GM18873 (cell line): ENCODE results near the gene SFMBT2.

Experiments
- ATAC-seq: cut with Tn5 transposase; IDR thresholded peaks from one replicate; pipeline ENCODE4 v1.9.1; 2021; ENCODE audit warnings: mild to moderate bottlenecking, moderate library complexity, moderate number of reproducible peaks; ENCODE audit not compliant: unreplicated experiment, low FRiP score

Gene SFMBT2

DNA sequence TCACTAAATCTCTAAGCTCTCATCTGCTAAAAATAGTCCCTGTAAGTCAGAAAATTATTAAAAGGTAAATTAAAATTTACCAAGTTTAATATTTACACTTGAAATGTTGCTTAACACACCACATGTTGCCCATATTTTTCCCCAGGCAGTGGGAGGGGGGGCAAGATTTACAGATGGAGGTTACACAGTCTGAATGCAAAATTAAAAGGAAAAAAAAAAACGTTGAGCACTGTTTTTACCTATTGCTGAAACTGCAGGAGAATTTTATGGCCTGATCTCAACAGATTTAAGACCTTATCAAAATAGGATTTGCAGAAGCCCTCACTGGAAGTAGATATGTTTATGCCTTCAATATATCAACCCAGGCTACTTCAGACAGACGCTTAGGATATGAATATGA lies 133.4 kb downstream of the SFMBT2 start:
- ATAC-seq, result no peak

DNA sequence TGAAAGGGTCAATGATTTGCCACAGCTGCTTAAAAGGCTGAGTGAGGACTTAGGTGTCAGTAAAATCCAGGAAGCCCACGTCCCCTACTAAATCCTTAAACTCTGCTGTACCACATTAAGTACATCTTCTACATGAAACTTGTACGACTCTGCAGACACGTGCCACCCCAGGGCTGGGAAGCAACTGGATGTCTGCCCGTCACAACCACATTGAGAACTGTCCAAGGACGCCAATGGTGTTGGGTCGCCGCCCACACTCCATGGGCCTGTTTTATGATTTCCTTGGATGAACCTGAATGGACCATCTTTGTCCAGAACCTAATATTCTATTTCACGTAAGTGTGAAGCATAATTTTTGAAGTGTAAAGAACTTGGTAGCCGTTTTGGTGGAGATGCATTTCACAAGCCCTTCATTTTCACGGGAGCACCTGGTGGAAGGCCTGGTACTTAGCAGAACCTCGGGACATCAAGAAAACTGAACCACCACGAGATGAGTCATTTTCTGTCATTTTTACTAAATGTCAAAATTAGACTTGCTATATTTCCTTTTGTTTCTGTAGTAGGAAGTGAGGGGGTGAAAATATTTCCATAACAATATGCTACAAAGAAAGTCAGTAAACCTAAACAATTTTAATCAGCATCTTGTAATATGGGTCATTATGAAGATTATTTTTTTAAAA lies 134.9 kb downstream of the SFMBT2 start:
- ATAC-seq, result no peak

DNA sequence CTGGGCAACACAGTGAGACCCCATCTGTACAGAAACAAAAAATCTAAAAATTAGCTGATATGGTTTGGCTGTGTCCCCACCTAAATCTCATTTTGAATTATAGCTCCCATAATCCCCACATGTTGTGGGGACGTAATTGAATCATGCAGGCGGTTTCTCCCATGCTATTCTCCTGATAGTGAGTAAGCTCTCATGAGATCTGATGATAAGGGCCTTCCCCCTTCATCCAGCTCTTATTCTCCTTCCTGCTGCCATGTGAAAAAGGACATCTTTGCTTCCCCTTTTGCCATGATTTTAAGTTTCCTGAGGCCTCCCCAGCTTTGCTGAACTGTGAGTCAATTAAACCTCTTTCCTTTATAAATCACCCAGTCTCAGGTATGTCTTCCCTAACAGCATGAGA lies 136.5 kb downstream of the SFMBT2 start:
- no peak for ATAC-seq

GRCh38 chr10:7272008-7272407 lies 138.8 kb downstream of the SFMBT2 start:
- no peak for ATAC-seq

DNA sequence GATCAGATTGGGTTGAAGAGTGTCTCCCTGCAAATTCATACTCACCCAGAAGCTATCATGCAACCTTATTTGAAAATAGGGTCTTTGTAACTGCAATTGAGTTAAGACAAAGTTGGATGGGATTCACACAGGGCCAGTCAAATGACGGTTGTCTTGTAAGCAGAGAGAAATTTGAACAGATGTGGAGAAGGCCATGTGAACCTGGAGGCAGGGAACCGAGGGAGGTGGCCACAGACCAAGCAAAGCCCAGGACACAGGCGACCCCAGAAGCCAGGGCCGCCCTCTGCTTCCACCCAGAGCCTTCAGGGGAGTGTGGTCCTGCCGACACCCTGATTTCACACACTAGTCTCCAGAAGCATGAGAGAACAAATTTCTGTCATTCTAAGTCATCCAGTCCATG lies 140.8 kb downstream of the SFMBT2 start:
- no peak for ATAC-seq

- ATAC-seq, result no peak
These were observed 143.7 kb downstream of the SFMBT2 start for GRCh38 chr10:7267142-7267541.

DNA sequence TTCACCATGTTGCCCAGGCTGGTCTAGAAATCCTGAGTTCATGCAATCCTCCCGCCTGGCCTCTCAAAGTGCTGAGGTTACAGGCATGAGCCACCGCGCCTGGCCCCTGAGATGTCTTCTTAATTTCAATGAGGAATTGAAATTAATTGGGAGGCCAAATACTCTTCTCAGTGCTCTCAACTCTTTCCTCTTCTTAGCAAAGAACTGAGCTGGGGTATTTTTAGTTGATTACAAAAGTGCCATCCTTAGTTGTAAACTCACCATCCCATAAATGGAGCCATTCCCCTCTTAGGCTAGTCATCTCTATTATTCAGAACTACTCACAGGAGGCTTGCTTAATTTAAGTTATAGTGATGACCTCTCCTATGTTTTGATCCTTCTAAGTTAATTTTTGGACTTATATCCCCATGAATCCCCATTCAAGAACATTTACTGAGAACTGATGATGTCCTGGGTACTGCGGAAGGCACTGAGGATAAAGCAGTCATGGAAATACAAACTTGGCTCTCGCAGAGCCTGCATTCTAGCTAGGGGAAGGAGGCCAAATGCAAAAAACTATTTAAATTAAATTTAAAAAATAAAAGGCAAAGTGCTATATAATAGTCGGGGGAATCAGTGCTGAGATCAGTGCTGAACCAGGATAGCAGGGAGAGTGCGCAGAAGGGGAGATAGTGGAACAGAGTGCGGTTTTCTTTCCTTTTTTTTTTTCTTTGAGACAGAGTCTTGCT lies 145.3 kb downstream of the SFMBT2 start:
- ATAC-seq, result no peak

DNA sequence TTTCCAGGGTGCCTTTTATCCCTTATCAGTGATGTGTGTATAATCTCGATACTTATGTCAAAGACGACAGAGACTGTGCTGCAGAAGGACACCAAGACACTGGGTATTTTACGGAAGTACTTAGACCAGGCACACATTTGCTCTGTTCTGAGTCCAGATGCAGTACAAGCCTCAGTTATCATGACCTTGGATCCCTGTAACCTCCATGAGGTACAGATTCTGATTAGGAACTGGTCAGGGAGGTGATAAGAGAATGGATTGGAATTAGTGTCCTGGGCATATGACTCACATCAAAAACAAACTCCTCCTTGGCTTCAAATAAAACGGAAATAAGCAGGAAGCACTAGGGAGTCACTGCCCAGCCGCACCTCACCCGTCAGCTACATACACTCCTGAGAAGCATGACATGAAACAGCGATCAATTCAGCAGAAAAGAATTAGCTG lies 146.5 kb downstream of the SFMBT2 start:
- no peak for ATAC-seq

DNA sequence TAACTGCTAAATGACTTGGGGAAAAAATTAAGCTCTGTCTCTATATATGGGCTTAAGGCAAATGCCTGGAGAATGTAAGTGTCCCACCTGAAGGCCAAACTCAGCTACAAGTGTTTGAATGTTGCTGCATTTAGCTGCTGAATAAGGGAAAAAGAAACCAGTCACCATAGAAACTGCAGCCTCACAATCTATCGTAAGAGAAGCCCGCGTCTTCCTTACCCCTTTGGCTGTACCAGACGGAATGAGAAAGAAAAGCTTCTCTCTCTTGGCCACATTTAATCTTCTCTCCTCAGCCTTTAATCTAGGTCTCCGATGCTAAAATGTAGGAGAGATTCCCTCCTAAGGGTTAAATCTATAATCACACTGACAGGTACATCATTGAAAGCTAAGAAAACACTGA lies 147.2 kb downstream of the SFMBT2 start:
- ATAC-seq, result no peak

DNA sequence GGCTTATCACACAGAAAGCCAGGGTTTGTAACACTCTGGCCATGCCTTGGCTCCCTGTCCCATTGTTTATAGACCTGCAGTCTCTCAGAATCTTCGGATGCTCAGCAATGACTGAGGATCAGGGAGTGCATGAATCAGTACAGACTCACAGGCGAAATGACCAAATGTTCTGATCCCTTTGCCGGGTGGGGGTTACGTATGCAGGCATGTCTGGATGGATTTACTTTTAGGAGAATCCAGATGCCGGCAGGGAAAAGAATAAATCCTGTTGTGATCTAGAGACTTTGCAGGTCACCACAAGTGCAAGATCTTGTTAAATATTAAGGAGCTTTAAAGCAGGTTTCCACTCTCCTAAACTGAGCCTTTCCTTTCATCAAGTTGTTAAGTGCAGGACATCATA lies 149.5 kb downstream of the SFMBT2 start:
- ATAC-seq, result no peak

GRCh38 chr10:7260912-7261311 lies 149.9 kb downstream of the SFMBT2 start:
- ATAC-seq, result no peak

DNA sequence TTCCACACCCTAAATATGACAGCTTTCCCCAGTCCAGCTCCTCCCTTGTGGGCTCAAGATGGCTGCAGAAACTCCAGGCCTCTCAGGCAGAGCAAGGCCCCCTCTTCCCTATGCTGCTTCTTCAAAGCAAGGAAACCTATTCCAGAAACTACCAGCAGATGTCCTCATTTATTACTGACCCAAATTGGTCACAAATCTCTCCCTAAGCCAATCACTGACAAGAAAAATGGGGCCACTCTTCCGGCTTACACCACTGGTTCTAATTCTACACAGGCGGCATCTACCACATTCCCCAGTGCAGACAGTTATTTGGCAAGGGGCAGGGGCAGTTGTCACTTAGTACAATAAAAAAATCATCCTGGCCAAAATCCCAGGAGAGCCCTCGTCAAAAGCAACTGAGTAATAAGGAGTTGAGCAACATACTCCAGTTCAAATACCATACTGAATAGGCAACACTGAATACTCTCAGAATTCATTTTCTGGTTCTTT lies 150.4 kb downstream of the SFMBT2 start:
- ATAC-seq, result no peak

GRCh38 chr10:7258948-7259523 lies 151.8 kb downstream of the SFMBT2 start:
- ATAC-seq, result no peak

DNA sequence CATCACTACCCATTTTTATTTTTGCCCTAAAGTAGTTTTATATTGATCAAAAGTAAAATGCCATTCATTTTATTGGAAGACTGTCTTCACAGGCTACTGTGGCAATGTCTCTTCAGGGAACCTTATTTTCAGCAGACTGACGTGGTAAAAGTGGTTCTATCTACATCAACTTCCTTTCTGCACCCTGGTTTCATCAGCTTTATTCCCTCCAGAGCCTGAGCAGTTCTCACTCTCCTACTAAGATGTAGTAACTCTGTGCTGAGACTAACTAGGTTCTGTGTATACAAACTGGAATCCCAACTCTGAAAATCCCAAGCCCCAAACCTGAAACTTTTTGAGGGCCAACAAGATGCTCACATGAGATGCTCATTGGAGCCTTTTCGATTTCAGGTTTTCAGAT lies 155.3 kb downstream of the SFMBT2 start:
- ATAC-seq, result no peak

DNA sequence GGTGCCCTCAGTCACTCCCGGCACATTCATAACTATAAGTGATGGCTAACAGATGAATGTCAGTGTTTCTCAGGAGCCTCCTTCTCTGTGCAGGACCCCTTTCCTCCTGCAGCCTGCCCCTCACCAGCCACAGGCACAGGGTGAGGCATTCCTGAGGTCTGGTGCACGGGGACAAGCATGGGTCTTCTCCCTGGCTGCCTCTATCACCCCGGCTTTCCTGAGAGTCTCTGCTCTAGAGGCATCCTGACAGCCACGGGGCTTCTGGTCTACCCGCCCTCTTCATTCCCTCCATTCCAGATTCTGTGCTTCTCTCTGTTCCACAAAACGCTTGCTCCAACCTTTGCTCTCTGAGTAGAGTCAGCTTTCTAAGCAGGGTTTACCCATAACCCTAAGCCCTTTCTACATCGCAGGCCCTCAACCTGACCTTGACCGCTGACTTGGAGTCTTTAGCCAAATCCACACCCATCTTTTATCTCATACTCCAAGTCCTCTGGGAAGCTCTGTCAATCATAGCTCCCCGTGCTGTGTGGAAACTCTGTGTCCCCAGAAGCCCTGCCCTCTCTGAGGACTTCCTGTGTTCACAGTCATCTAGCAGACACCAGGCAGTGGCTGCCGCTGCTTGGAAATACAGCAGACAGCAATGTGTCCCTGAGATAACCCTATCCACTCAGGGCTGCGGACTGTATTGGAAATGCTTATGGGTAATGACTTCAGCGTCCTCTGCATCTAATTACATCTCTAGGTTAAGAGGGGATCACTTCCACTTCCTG lies 159.0 kb downstream of the SFMBT2 start:
- no peak for ATAC-seq

GRCh38 chr10:7250236-7250635 lies 160.6 kb downstream of the SFMBT2 start:
- no peak for ATAC-seq

GRCh38 chr10:7248585-7249164 lies 162.2 kb downstream of the SFMBT2 start:
- no peak for ATAC-seq

DNA sequence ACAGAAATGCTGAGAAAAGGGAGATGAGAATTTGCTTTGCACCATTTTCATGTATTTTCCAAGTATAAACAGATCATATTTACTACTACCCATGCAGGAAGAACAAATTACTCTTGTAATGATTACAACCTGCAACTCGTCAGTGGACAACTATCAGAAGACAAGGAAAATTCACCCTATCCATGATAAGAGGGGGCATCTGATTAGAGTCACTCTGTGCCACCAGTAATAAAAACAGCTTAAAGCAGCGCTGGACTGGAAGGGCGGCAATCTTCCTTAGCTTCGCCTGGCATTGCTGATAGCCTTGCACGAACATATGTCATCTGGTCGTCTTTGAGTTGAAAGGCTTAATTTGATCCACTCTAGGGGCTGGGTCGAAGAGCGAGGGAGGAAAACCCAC lies 162.7 kb downstream of the SFMBT2 start:
- no peak for ATAC-seq

- ATAC-seq, result no peak
These were observed 165.3 kb downstream of the SFMBT2 start for GRCh38 chr10:7245505-7245904.

DNA sequence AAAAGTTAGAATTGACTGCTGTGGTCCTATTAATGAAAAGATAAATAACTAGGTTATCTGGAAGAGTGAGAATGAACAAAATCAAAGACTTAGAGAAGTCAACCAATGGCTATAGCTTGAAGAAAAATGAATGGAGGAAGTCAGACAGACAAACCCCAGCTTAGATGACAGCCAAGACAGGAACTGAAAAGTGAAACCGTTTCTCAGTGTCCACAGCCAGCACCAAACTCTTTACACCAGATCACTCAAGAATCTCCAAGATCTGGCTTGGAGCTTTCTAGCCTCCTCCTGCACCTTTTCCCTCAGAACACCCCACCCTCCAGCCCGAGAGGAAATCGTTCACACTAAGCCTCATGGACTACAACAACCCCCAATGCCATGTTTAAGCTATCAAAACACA lies 167.0 kb downstream of the SFMBT2 start:
- ATAC-seq, result peak; percentile 83

GRCh38 chr10:7243139-7243538 lies 167.7 kb downstream of the SFMBT2 start:
- ATAC-seq, result no peak
